Fibroblast of peridontal ligament (primary cell): ENCODE data around the gene CRB2.

ENCODE experiments used
- DNase-seq: peaks from one replicate; pipeline ENCODE4 v3.0.0-alpha.2; 2010; ENCODE audit errors: extremely low read depth

Gene CRB2

GRCh38 chr9:123421801-123422455 is 65.9 kb downstream of the CRB2 start:
- no peak for DNase-seq

DNA sequence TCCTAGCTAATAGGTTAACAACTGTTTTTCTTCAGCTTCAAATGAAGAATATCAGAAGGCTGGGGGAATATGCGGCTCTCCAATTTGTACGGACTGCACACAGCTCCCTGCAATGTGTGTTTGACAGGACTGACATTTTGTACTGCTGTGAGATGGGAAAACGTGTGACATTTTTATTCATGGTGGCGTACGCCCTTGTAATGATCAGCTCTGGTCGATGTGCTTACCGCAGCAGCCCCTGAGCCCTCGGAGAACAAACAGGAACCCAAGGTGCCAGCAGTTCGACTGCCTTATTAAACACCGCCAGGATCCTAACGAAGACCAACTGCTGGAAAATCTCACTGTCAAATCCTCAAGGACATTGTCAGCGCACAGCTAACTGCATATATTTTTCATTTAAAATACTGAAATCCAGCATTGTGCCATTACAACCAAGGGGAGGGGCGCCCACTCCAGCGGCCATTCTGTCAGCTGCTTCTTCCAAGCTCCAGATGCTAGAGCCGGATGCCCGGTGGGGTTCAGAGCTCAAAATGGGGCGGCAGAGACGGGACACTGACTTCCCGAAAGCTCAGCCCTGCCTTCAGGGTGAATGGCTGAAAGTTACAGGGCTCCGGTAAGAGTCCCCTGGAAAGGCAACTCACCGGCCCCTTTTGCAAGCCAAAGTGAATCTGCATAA is 66.8 kb downstream of the CRB2 start:
- DNase-seq, result no peak

GRCh38 chr9:123423311-123423640 is 67.3 kb downstream of the CRB2 start:
- no peak for DNase-seq

- no peak for DNase-seq
Measured at GRCh38 chr9:123424131-123424530, 68.1 kb downstream of the CRB2 start.

DNA sequence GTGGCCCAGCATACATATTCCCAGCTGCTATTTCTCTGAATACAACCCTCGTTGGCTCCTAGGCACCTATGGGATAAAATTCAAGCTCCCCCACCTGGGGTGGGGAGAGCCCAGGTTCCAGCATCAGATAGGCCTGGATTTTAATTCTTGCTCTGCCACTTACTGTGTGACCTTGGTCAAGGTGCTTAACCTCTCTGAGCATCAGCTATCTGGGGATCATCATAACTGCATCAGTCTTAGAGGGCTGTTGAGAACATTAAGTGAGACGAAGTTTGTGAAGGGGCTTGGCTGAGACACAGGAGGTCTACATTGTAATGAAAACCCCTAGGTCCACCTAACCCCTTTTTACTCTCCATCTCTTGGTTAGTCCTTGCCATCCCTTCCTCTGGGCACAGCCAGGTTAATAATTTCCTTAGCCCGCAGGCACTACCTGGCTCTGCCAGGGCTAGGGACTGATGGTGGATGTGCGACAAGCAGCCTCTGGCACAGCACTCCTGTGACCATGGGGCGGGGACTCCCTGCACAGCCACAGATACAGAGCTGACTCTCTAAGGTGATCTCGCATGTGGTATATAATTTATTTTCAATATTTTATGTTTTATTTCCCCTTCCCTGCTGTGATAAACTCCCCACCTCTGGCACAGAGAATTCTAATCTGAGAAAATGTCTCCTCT is 68.7 kb downstream of the CRB2 start:
- DNase-seq, result no peak

GRCh38 chr9:123425261-123425821 is 69.3 kb downstream of the CRB2 start:
- DNase-seq, result no peak

GRCh38 chr9:123425836-123426365 is 69.9 kb downstream of the CRB2 start:
- DNase-seq, result no peak

DNA sequence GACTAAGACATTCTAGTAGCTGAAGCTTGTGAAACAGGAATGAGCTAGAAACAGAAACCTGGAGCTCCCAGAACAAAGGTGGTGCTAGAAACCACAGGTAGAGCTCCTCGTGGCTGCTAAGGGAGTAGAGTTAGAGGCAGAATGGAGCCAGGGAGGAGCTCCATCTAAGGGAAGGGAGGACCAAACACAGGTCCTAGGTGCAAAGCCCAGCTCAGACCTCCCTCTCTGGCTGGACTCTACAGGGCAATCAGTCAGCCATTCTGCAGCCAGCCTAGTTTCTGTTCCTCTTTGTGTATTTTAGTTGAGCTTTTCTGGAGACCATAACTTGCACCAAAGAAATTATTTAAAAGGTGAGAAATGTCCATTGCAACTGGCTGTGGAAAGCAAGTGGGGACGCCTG is 70.4 kb downstream of the CRB2 start:
- DNase-seq, result no peak
